HG03342 (cell line): ENCODE data around the gene SPRYD3.
A peak's percentile ranks its signal among the peaks of the same experiment; 100 is the strongest.

Experiments used
- ATAC-seq: cut with Tn5 transposase; IDR thresholded peaks from one replicate; pipeline ENCODE4 v1.9.1; 2021; ENCODE audit warnings: mild to moderate bottlenecking, moderate library complexity; ENCODE audit not compliant: unreplicated experiment

SPRYD3 gene

GRCh38 chr12:53063708-53064612 is 15.2 kb downstream of the SPRYD3 start:
- ATAC-seq: no peak

GRCh38 chr12:53062977-53063707 is 16.0 kb downstream of the SPRYD3 start:
- no peak for ATAC-seq

- ATAC-seq: no peak
These were observed 16.9 kb downstream of the SPRYD3 start for GRCh38 chr12:53062011-53062961.

GRCh38 chr12:53061404-53062010 is 17.7 kb downstream of the SPRYD3 start:
- ATAC-seq: no peak

- no peak for ATAC-seq
These were observed 18.4 kb downstream of the SPRYD3 start for GRCh38 chr12:53060721-53061276.

GRCh38 chr12:53060064-53060720 is 19.0 kb downstream of the SPRYD3 start:
- ATAC-seq: no peak

- ATAC-seq: no peak
These were observed 19.6 kb downstream of the SPRYD3 start for GRCh38 chr12:53059434-53060063.

GRCh38 chr12:53058674-53059433 is 20.3 kb downstream of the SPRYD3 start:
- ATAC-seq: no peak

GRCh38 chr12:53057816-53058500 is 21.2 kb downstream of the SPRYD3 start:
- ATAC-seq: no peak

GRCh38 chr12:53056901-53057300 is 22.3 kb downstream of the SPRYD3 start:
- ATAC-seq: no peak

- ATAC-seq: no peak
These were observed 22.9 kb downstream of the SPRYD3 start for GRCh38 chr12:53056296-53056695.

- ATAC-seq: no peak
These were observed 23.5 kb downstream of the SPRYD3 start for GRCh38 chr12:53055471-53056266.

- peak; percentile 91 for ATAC-seq
These were observed 24.9 kb downstream of the SPRYD3 start for GRCh38 chr12:53054112-53054878.

- no peak for ATAC-seq
These were observed 25.7 kb downstream of the SPRYD3 start for GRCh38 chr12:53053218-53054111.
